DND-41 (cell line): ENCODE data around the gene KLRF2.

Experiments used
- EZH2 ChIP-seq: IDR thresholded peaks from 3 replicates; pipeline ENCODE4 v1.6.1; 2012; ENCODE audit warnings: borderline replicate concordance, low read depth, mild to moderate bottlenecking, moderate library complexity, low read length, inconsistent platforms; ENCODE audit not compliant: severe bottlenecking
- TF ChIP-seq, protein P1 (sequence below): IDR thresholded peaks from 2 replicates; pipeline ENCODE4 v1.5.1; 2012; ENCODE audit warnings: borderline replicate concordance, low read length, moderate library complexity, mild to moderate bottlenecking; ENCODE audit not compliant: poor library complexity, severe bottlenecking; ENCODE audit errors: extremely low read depth

DNA sequence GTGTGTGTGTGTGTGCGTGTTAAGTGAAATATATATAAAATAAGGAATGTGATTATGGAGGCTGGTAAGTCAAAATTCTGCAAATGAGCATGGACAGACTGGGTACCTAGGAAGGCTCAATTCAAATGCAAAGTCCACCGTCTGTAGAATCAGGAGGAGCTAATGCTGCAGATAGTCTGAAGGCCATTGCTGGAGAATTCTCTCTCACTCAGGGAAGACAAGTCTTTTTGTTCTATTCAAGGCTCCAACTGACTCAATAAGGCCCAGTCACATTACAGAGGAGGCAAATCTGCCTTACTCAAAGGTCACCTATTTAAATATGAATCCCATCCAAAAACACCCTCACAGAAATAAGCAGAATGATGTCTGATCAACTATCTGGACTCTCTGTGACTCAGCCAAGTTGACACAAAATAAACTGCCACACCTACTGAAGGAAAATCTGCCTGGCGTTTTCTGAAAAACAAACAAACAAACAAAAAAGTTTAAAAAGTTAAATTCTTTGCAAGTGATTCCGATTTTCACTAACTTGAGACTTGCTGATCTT, 684 bp upstream of the KLRF2 start:
- TF ChIP-seq, protein P1, sequence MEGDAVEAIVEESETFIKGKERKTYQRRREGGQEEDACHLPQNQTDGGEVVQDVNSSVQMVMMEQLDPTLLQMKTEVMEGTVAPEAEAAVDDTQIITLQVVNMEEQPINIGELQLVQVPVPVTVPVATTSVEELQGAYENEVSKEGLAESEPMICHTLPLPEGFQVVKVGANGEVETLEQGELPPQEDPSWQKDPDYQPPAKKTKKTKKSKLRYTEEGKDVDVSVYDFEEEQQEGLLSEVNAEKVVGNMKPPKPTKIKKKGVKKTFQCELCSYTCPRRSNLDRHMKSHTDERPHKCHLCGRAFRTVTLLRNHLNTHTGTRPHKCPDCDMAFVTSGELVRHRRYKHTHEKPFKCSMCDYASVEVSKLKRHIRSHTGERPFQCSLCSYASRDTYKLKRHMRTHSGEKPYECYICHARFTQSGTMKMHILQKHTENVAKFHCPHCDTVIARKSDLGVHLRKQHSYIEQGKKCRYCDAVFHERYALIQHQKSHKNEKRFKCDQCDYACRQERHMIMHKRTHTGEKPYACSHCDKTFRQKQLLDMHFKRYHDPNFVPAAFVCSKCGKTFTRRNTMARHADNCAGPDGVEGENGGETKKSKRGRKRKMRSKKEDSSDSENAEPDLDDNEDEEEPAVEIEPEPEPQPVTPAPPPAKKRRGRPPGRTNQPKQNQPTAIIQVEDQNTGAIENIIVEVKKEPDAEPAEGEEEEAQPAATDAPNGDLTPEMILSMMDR = no peak
- no peak for TF ChIP-seq EZH2
